Activated T-helper 17 cell treated with anti-CD3 and anti-CD28 coated beads, Interleukin-2, amount 50 U/mL, for 72 hours (primary cell): ENCODE results near the gene RELL2. TPM values are rescaled to one million over a fixed set of nuclear protein-coding genes. Genes with fewer than 3 reads are reported as not detected.

Experiments used
- ATAC-seq: fragments of 150-1000 bp; cut with Tn5 transposase; replicated peaks from 2 replicates; pipeline ENCODE4 v1.10.0; 2021; ENCODE audit warnings: mild to moderate bottlenecking, moderate library complexity
- H3K27ac Mint-ChIP-seq: one replicate; pipeline ENCODE4 v1.8.0; 2022; ENCODE audit warnings: mixed read lengths
- H3K27me3 Mint-ChIP-seq: one replicate; pipeline ENCODE4 v1.8.0; 2022; ENCODE audit warnings: mixed read lengths
- H3K36me3 Mint-ChIP-seq: one replicate; pipeline ENCODE4 v1.8.0; 2022; ENCODE audit warnings: low read depth, mild to moderate bottlenecking, mixed read lengths
- H3K4me1 Mint-ChIP-seq: one replicate; pipeline ENCODE4 v1.8.0; 2022; ENCODE audit warnings: mixed read lengths
- H3K4me3 Mint-ChIP-seq: one replicate; pipeline ENCODE4 v1.8.0; 2022; ENCODE audit warnings: mild to moderate bottlenecking, mixed read lengths
- H3K9me3 Mint-ChIP-seq: one replicate; pipeline ENCODE4 v1.8.0; 2022; ENCODE audit warnings: mixed read lengths
- total RNA-seq, 2 donors: library from RNA; stranded (reverse); gene quantifications; one replicate each; pipeline ENCODE4 v1.2.3, GENCODE V29; 2022

The RELL2 gene
- total RNA-seq, 2 donors from 2014 or later, result 16.5 to 29.9 TPM

GRCh38 chr5:141649972-141650371 is 13.2 kb downstream of the RELL2 start:
- Mint-ChIP-seq H3K27me3 (no peaks in the 10 kb centered on the region), H3K4me1 (peaks cover 23% of the 10 kb centered on the region), H3K36me3 (peaks cover 30% of the 10 kb centered on the region), H3K27ac (peak overlapping the region; percentile 92), H3K4me3 (peak overlapping the region; percentile 83), H3K9me3 (no peaks in the 10 kb centered on the region)
- ATAC-seq, result no peak

DNA sequence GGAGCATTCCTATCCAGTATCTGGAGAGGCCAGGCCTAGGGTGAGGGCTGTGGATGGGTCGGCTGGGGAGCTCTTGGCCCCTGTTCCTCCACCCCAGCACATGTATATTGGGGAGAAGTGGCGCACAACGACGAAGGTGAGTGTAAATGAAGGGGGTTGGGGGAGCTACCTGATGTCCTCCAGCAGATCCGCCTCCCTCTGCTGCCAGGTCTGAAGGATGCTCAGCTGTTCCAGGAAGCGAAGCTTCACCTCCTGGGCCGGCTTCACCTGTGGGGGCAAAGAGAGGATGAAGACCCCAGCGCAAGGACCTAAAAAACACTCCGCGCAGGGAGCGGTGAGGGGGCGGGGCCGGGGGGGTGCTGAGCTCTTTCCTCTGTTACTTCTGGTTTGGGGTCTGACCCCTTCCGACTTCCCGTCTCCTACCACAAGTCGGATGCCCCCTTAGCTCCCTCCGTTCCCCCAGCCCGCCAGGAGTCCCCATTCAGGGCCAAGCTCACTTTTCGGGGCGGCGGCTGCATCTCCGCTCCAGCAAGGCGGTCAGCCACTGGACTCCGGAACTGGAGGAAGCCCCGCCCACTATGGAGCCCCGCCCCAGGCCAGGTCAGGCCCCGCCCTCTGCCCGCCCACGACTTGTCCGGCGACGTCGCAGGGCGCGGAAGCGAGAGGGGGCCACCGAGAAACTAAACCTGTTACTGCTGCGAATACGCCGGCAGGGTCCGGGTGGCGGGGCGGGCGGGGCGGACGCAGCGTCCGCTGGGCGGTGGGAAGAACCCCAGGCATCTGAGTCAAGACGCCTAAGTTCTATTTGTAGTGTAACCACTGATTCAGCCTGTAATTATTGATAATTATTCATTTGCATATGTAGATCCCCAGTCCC is 14.3 kb downstream of the RELL2 start, which contains the start of gene FCHSD1:
TSS of gene FCHSD1 (minus strand) at position 568 of the 877 bp plus-strand sequence. CDS start at position 518, 50 bp downstream.
- Mint-ChIP-seq H3K9me3 (no peaks in the 10 kb centered on the region), H3K27ac (peak within 1 kb of the TSS; percentile 92), H3K4me1 (peaks cover 21% of the 10 kb centered on the region), H3K36me3 (peaks cover 23% of the 10 kb centered on the region), H3K4me3 (peak within 1 kb of the TSS; percentile 83), H3K27me3 (no peaks in the 10 kb centered on the region)
- ATAC-seq, result peak; percentile 97

DNA sequence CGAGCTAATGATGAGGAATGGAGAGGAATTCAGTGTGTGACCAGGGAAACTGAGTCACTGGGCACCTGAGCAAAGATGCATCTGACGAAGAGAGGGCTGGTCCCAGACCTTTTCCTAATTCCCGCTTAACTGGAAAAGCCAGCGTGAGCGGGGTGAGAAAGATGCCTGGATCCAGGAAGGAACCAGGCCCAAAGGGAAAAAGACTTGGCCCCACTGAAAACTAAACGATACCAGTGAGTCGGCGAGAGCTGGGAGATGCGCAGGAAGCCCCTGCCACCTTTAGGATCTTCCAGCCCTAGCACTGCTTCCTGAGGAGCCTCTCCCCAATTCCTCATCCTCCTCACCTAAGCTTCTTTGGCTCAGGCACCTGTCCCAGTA is 14.9 kb downstream of the RELL2 start:
- Mint-ChIP-seq H3K36me3 (peaks cover 16% of the 10 kb centered on the region), H3K4me3 (peak overlapping the region; percentile 83), H3K27me3 (no peaks in the 10 kb centered on the region), H3K9me3 (no peaks in the 10 kb centered on the region), H3K27ac (peak overlapping the region; percentile 92), H3K4me1 (peaks cover 20% of the 10 kb centered on the region)
- no peak for ATAC-seq

DNA sequence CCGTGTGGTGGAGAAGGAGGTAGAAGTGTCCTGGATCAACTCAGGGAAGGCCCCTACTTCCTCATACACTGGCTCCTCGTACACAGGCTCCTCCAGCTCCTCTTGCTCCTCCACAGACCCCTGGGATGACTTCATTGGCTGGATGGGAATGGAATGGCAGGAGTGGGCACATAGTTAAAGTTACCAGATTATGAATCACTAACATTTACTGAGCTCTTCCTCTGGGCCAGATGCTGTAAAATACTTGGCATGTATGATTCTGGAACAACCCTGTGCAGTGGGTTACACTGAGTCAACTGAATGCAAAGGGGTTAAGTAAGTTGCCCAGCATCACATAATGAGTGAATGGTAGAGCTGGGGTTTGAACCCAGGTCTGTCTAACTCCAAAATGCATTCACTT is 17.5 kb downstream of the RELL2 start:
- peaks cover 6% of the 10 kb centered on the region for H3K36me3 Mint-ChIP-seq
- no peaks in the 10 kb centered on the region for H3K27me3 Mint-ChIP-seq
- no peak overlapping the region for H3K4me3 Mint-ChIP-seq
- H3K9me3 Mint-ChIP-seq, result peaks cover 3% of the 10 kb centered on the region
- peaks cover 33% of the 10 kb centered on the region for H3K4me1 Mint-ChIP-seq
- no peak overlapping the region for H3K27ac Mint-ChIP-seq
- ATAC-seq, result no peak

DNA sequence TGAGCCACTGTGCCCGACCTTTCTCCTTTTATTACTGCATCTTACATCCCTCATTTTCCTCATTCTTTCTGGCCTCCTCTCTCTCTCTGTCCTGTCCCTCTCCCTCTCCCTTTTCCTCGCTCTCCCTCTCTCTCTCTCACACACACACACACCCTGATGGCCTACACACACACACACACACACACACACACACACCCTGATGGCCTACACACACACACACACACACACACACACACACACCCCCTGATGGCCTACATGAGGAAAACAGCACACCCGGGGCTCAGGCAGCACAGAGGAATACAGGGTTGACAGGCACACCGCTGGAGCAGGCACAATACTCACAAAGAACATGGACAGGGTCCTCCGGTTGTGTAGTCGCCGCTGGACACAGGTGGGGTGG is 18.2 kb downstream of the RELL2 start:
- peaks cover 28% of the 10 kb centered on the region for H3K4me1 Mint-ChIP-seq
- no peak for ATAC-seq
- peaks cover 3% of the 10 kb centered on the region for H3K9me3 Mint-ChIP-seq

DNA sequence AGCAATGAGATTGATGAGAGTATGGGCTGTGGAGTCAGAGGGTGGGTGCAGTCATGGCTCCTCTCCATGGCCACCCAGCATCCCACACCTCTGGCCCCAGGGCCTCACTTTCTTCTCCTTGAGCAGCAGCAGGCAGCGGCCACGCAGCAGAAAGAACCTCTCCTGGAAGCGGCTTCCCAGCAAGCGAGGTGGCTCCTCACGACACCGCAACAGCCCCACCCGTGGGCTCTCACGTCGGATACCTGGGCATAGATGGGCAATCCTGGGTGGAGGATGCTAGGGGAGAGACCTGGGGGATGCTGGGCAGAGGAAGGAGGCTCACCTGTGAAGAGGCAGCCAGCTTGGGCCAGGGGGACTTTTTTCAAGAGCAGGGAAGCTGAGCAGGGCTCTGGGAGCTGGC is 19.6 kb downstream of the RELL2 start:
- Mint-ChIP-seq H3K36me3 (peaks cover 5% of the 10 kb centered on the region), H3K4me3 (no peak overlapping the region), H3K9me3 (peaks cover 3% of the 10 kb centered on the region), H3K27me3 (no peaks in the 10 kb centered on the region), H3K4me1 (peaks cover 25% of the 10 kb centered on the region), H3K27ac (no peak overlapping the region)
- no peak for ATAC-seq

More for the DNA sequence above, 18.2 kb downstream of the RELL2 start:
- H3K27me3 Mint-ChIP-seq, result no peaks in the 10 kb centered on the region
- H3K27ac Mint-ChIP-seq, result no peak overlapping the region
- H3K36me3 Mint-ChIP-seq, result peaks cover 5% of the 10 kb centered on the region
- H3K4me3 Mint-ChIP-seq, result no peak overlapping the region

- no peaks in the 10 kb centered on the region for H3K27me3 Mint-ChIP-seq
- H3K4me1 Mint-ChIP-seq, result peaks cover 18% of the 10 kb centered on the region
- H3K9me3 Mint-ChIP-seq, result peaks cover 3% of the 10 kb centered on the region
- H3K36me3 Mint-ChIP-seq, result peaks cover 5% of the 10 kb centered on the region
- no peak overlapping the region for H3K4me3 Mint-ChIP-seq
- ATAC-seq, result no peak
- H3K27ac Mint-ChIP-seq, result peak overlapping the region; percentile 45
Observed at GRCh38 chr5:141657404-141657803, 20.6 kb downstream of the RELL2 start.

- H3K27me3 Mint-ChIP-seq, result no peaks in the 10 kb centered on the region
- peak; percentile 93 for ATAC-seq
- peaks cover 3% of the 10 kb centered on the region for H3K9me3 Mint-ChIP-seq
- H3K4me1 Mint-ChIP-seq, result peaks cover 15% of the 10 kb centered on the region
- peaks cover 5% of the 10 kb centered on the region for H3K36me3 Mint-ChIP-seq
- H3K4me3 Mint-ChIP-seq, result no peak overlapping the region
- peak overlapping the region; percentile 45 for H3K27ac Mint-ChIP-seq
Observed at GRCh38 chr5:141657937-141658545, 21.2 kb downstream of the RELL2 start.

DNA sequence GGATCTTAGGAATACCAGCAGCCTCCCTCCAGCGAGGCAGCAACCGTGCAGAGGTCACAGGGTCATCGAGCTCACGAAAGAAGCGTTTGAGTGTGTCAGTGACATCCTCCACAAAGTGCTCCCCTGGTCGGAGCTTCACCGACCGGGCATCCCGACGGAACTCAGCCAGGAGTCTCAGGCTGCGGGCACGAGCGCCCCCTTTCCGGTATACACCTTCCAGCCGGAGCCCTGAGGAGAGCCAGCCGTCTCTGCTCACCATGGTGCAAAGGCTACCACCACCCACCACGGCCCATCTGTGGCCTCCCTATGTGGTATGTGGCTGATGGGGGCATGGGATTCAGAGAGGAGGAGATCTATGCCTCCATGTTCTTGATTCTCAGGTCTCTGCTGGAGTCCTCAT is 25.2 kb downstream of the RELL2 start:
- H3K36me3 Mint-ChIP-seq, result peaks cover 5% of the 10 kb centered on the region
- no peak overlapping the region for H3K27ac Mint-ChIP-seq
- ATAC-seq, result no peak
- peaks cover 2% of the 10 kb centered on the region for H3K9me3 Mint-ChIP-seq
- no peak overlapping the region for H3K4me3 Mint-ChIP-seq
- peaks cover 18% of the 10 kb centered on the region for H3K4me1 Mint-ChIP-seq
- no peaks in the 10 kb centered on the region for H3K27me3 Mint-ChIP-seq

- no peak overlapping the region for H3K27ac Mint-ChIP-seq
- no peak for ATAC-seq
- H3K9me3 Mint-ChIP-seq, result no peaks in the 10 kb centered on the region
- peaks cover 4% of the 10 kb centered on the region for H3K4me1 Mint-ChIP-seq
- no peak overlapping the region for H3K4me3 Mint-ChIP-seq
- H3K36me3 Mint-ChIP-seq, result no peaks in the 10 kb centered on the region
- no peaks in the 10 kb centered on the region for H3K27me3 Mint-ChIP-seq
Observed at GRCh38 chr5:141663506-141663905, 26.7 kb downstream of the RELL2 start.

- H3K36me3 Mint-ChIP-seq, result no peaks in the 10 kb centered on the region
- no peak overlapping the region for H3K27ac Mint-ChIP-seq
- no peak overlapping the region for H3K4me3 Mint-ChIP-seq
- peak; percentile 93 for ATAC-seq
- no peaks in the 10 kb centered on the region for H3K9me3 Mint-ChIP-seq
- peaks cover 4% of the 10 kb centered on the region for H3K4me1 Mint-ChIP-seq
- H3K27me3 Mint-ChIP-seq, result no peaks in the 10 kb centered on the region
Observed at GRCh38 chr5:141664733-141665461, 28.1 kb downstream of the RELL2 start.

DNA sequence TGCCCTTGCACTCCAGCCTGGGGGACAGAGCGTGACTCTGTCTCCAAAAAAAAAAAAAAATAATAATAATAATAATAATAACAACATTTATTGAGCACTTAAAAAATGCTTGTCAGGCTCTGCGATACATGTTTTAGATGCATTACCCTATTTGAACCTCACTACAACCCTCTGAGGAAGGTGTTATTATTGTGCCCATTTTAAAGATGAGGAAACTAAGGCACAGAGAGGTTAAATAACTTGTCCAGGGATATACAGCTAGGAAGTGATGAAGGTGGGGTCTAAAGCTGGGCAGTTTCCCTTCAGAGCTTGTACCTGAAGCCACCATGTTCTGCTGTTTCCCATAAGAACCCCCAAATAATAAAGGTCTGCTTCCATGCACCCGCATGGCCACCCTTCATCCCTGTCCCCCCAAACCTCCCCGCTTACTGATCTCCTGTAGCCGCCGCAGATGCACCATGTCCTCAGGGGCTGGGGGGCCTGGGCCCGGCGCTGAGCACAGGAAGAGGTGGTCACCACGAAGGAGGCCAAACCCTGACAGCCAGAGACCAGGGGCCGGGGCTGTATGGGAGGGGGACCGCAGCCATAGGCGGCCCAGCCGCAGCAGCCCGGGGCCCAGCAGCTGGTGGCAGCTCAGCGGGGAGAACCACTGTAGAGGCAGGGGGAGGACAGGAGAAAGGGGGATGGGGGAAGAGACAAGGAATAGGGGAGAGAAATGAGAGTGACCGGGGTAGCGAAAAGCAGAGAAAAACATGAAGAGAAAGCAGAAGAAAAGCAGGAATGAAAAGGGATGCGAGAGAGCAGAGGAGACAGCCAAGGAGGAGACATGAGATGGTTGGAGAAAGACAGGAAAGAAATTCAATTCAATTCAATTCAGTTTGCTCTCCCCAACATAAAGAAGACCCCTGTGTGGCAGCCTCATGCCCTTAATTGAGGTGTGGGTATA is 29.5 kb downstream of the RELL2 start:
- peak overlapping the region; percentile 41 for H3K27ac Mint-ChIP-seq
- peaks cover 4% of the 10 kb centered on the region for H3K4me1 Mint-ChIP-seq
- no peak for ATAC-seq
- no peak overlapping the region for H3K4me3 Mint-ChIP-seq
- H3K9me3 Mint-ChIP-seq, result no peaks in the 10 kb centered on the region
- no peaks in the 10 kb centered on the region for H3K36me3 Mint-ChIP-seq
- no peaks in the 10 kb centered on the region for H3K27me3 Mint-ChIP-seq

GRCh38 chr5:141668601-141669265 is 31.9 kb downstream of the RELL2 start:
- ATAC-seq, result no peak
- no peak overlapping the region for H3K27ac Mint-ChIP-seq
- peaks cover 4% of the 10 kb centered on the region for H3K4me1 Mint-ChIP-seq
- H3K9me3 Mint-ChIP-seq, result no peaks in the 10 kb centered on the region
- H3K36me3 Mint-ChIP-seq, result no peaks in the 10 kb centered on the region
- no peaks in the 10 kb centered on the region for H3K27me3 Mint-ChIP-seq
- H3K4me3 Mint-ChIP-seq, result no peak overlapping the region
